NT2/D1 (cell line): Measurements from ENCODE around the gene RYR3.

ENCODE experiments used
- DNase-seq: peaks from one replicate; pipeline ENCODE4 v3.0.0-alpha.2; 2011; ENCODE audit warnings: low read depth, low spot score
- H3K27me3 ChIP-seq: 2 replicates; pipeline ENCODE4 v1.6.0; 2011; ENCODE audit warnings: mild to moderate bottlenecking; ENCODE audit not compliant: insufficient read length, insufficient read depth
- H3K36me3 ChIP-seq: 2 replicates; pipeline ENCODE4 v1.6.1; 2011; ENCODE audit warnings: mild to moderate bottlenecking, low read length, mixed read lengths; ENCODE audit not compliant: insufficient read depth, insufficient read length
- H3K4me1 ChIP-seq: 2 replicates; pipeline ENCODE4 v1.5.1; 2011; ENCODE audit not compliant: insufficient read depth, insufficient read length
- H3K4me3 ChIP-seq: 2 replicates; pipeline ENCODE4 v1.5.1; 2011; ENCODE audit warnings: low read depth; ENCODE audit not compliant: insufficient read length
- H3K9ac ChIP-seq: 2 replicates; pipeline ENCODE4 v1.6.0; 2011; ENCODE audit warnings: low read depth; ENCODE audit not compliant: insufficient read length
- H3K9me3 ChIP-seq: 2 replicates; pipeline ENCODE4 v1.5.1; 2011; ENCODE audit warnings: mild to moderate bottlenecking, low read length; ENCODE audit not compliant: insufficient read depth
- SUZ12 ChIP-seq: IDR thresholded peaks from 2 replicates; pipeline ENCODE4 v1.6.1; 2011; ENCODE audit not compliant: insufficient read length, insufficient read depth; ENCODE audit errors: extremely low read depth
- YY1 ChIP-seq: IDR thresholded peaks from 2 replicates; pipeline ENCODE4 v1.6.1; 2011; ENCODE audit not compliant: insufficient read length, insufficient read depth
- ZNF274 ChIP-seq: IDR thresholded peaks from 2 replicates; pipeline ENCODE4 v1.6.1; 2011; ENCODE audit warnings: mild to moderate bottlenecking, low read depth, low read length

The RYR3 gene

GRCh38 chr15:33644304-33644703, 333.5 kb downstream of the RYR3 start:
- H3K9me3 ChIP-seq, result no peaks in the 10 kb centered on the region
- no peak for DNase-seq
- H3K36me3 ChIP-seq, result no peaks in the 10 kb centered on the region
- no peaks in the 10 kb centered on the region for H3K27me3 ChIP-seq
- H3K9ac ChIP-seq, result no peak overlapping the region
- no peaks in the 10 kb centered on the region for H3K4me1 ChIP-seq
- TF ChIP-seq SUZ12 (no peak), ZNF274 (no peak), YY1 (no peak)
- H3K4me3 ChIP-seq, result no peak overlapping the region

GRCh38 chr15:33646744-33647143, 336.0 kb downstream of the RYR3 start:
- Histone ChIP-seq H3K27me3 (no peaks in the 10 kb centered on the region), H3K4me3 (no peak overlapping the region), H3K9me3 (no peaks in the 10 kb centered on the region), H3K4me1 (no peaks in the 10 kb centered on the region), H3K36me3 (no peaks in the 10 kb centered on the region), H3K9ac (no peak overlapping the region)
- TF ChIP-seq YY1 (no peak), ZNF274 (no peak), SUZ12 (no peak)
- no peak for DNase-seq

GRCh38 chr15:33649217-33649933, 338.6 kb downstream of the RYR3 start:
- Histone ChIP-seq H3K27me3 (no peaks in the 10 kb centered on the region), H3K4me3 (no peak overlapping the region), H3K9ac (no peak overlapping the region), H3K9me3 (no peaks in the 10 kb centered on the region), H3K36me3 (no peaks in the 10 kb centered on the region), H3K4me1 (no peaks in the 10 kb centered on the region)
- no peak for TF ChIP-seq SUZ12
- TF ChIP-seq YY1, result no peak
- TF ChIP-seq ZNF274, result no peak
- no peak for DNase-seq

- DNase-seq, result no peak
- peaks cover 12% of the 10 kb centered on the region; the same call in 1 of the 2 replicates for H3K9me3 ChIP-seq
- H3K36me3 ChIP-seq, result no peaks in the 10 kb centered on the region
- H3K27me3 ChIP-seq, result no peaks in the 10 kb centered on the region
- H3K9ac ChIP-seq, result no peak overlapping the region
- no peak overlapping the region for H3K4me3 ChIP-seq
- no peaks in the 10 kb centered on the region for H3K4me1 ChIP-seq
- TF ChIP-seq YY1, result no peak
- TF ChIP-seq ZNF274, result no peak
- TF ChIP-seq SUZ12, result no peak
Measured at GRCh38 chr15:33654860-33655259, 344.1 kb downstream of the RYR3 start.

- no peaks in the 10 kb centered on the region for H3K36me3 ChIP-seq
- no peak for TF ChIP-seq ZNF274
- TF ChIP-seq YY1, result no peak
- no peak for TF ChIP-seq SUZ12
- H3K27me3 ChIP-seq, result no peaks in the 10 kb centered on the region
- H3K4me3 ChIP-seq, result no peak overlapping the region
- H3K9me3 ChIP-seq, result peaks cover 12% of the 10 kb centered on the region; the same call in 1 of the 2 replicates
- no peaks in the 10 kb centered on the region for H3K4me1 ChIP-seq
- no peak for DNase-seq
- H3K9ac ChIP-seq, result no peak overlapping the region
Measured at GRCh38 chr15:33655488-33655887, 344.7 kb downstream of the RYR3 start.

- no peak overlapping the region for H3K4me3 ChIP-seq
- DNase-seq, result no peak
- TF ChIP-seq SUZ12 (no peak), ZNF274 (no peak), YY1 (no peak)
- H3K4me1 ChIP-seq, result no peaks in the 10 kb centered on the region
- H3K9ac ChIP-seq, result no peak overlapping the region
- H3K36me3 ChIP-seq, result no peaks in the 10 kb centered on the region
- H3K27me3 ChIP-seq, result no peaks in the 10 kb centered on the region
- H3K9me3 ChIP-seq, result peaks cover 12% of the 10 kb centered on the region; the same call in 1 of the 2 replicates
Measured at GRCh38 chr15:33656168-33656567, 345.4 kb downstream of the RYR3 start.

- TF ChIP-seq SUZ12 (no peak), ZNF274 (no peak), YY1 (no peak)
- H3K27me3 ChIP-seq, result no peaks in the 10 kb centered on the region
- no peak for DNase-seq
- no peak overlapping the region for H3K9ac ChIP-seq
- H3K36me3 ChIP-seq, result no peaks in the 10 kb centered on the region
- H3K4me1 ChIP-seq, result no peaks in the 10 kb centered on the region
- H3K9me3 ChIP-seq, result peaks cover 12% of the 10 kb centered on the region; the same call in 1 of the 2 replicates
- H3K4me3 ChIP-seq, result no peak overlapping the region
Measured at GRCh38 chr15:33660151-33660550, 349.4 kb downstream of the RYR3 start.
